Ovary (tissue), 3 donors: ENCODE data around the gene SCIN.

Experiments used
- CTCF ChIP-seq, 3 donors: fragments of 450-650 bp in 2 of 3; fragments of 200-600 bp in 1 of 3; IDR thresholded peaks; one replicate each; pipeline versions ENCODE4 v1.5.1 to v1.8.0; 2016 to 2022; ENCODE audit warnings: antibody characterized with exemption in 3 of 3, mild to moderate bottlenecking in 1 of 3
- POLR2A ChIP-seq: fragments of 450-650 bp; IDR thresholded peaks from one replicate; pipeline ENCODE4 v1.6.1; 2017; ENCODE audit warnings: antibody characterized with exemption, mild to moderate bottlenecking, moderate library complexity
- donor health status: DM: no; HTN: no; CAD: no.

- TF ChIP-seq CTCF (IDR thresholded peaks at IDR 0.05) (no peak), POLR2A (no peak)
Measured at GRCh38 chr7:12590559-12590958, 20.0 kb downstream of the SCIN start.
